ENCODE data around the gene RUSC2. TPM values are rescaled to one million over a fixed set of nuclear protein-coding genes. Genes with fewer than 3 reads are reported as not detected.
"Not testable (repeated sequence)": the region's sequence is repeated elsewhere in the genome, so short reads cannot be mapped to it uniquely, and the experiment has no call there.

Gene RUSC2
- total RNA-seq, 1 donor from 2014 or later: 4.7 TPM

- no peak for ATAC-seq
Measured at GRCh38 chr9:35522187-35522586, 32.3 kb downstream of the RUSC2 start.

- no peak for ATAC-seq
Measured at GRCh38 chr9:35522700-35523099, 32.8 kb downstream of the RUSC2 start.

- not testable (repeated sequence) for ATAC-seq
Measured at GRCh38 chr9:35523556-35523955, 33.6 kb downstream of the RUSC2 start.

GRCh38 chr9:35526087-35526801, 36.3 kb downstream of the RUSC2 start:
- ATAC-seq: no peak

GRCh38 chr9:35529161-35529823, 39.4 kb downstream of the RUSC2 start:
- ATAC-seq: no peak

- ATAC-seq: no peak
Measured at GRCh38 chr9:35533398-35533797, 43.5 kb downstream of the RUSC2 start.

- ATAC-seq: not testable (repeated sequence)
Measured at GRCh38 chr9:35534921-35535320, 45.0 kb downstream of the RUSC2 start.

- peak; percentile 28 for ATAC-seq
Measured at GRCh38 chr9:35537913-35538312, 48.0 kb downstream of the RUSC2 start.

GRCh38 chr9:35538361-35539234, 48.7 kb downstream of the RUSC2 start:
- ATAC-seq: peak; percentile 60

Other genes with a start within 250 kb of the RUSC2 start
- gene TESK1, start 115.2 kb downstream of the RUSC2 start, total RNA-seq: 9.5 TPM
- gene CD72, start 128.3 kb downstream of the RUSC2 start, total RNA-seq: 0.52 TPM
- 0.44 TPM for gene SIT1, start 160.8 kb downstream of the RUSC2 start, total RNA-seq
- 5,550 TPM for gene RMRP, start 167.9 kb downstream of the RUSC2 start, total RNA-seq
- 7.9 TPM for gene CCDC107, start 168.2 kb downstream of the RUSC2 start, total RNA-seq
- gene ARHGEF39, start 175.1 kb downstream of the RUSC2 start, total RNA-seq: 2.4 TPM
- 1.6 TPM for gene CA9, start 183.8 kb downstream of the RUSC2 start, total RNA-seq
- 31.2 TPM for gene TPM2, start 199.8 kb downstream of the RUSC2 start, total RNA-seq
- gene TLN1, start 242.1 kb downstream of the RUSC2 start, total RNA-seq: 84.6 TPM
- 15.1 TPM for gene CREB3, start 242.6 kb downstream of the RUSC2 start, total RNA-seq

All from esophagus mucosa (tissue), 1 donor.